GM18873 (cell line): Measurements from ENCODE around the gene THRSP.
"Not testable (repeated sequence)": the region's sequence is repeated elsewhere in the genome, so short reads cannot be mapped to it uniquely, and the experiment has no call there.

Source experiments
- ATAC-seq: cut with Tn5 transposase; IDR thresholded peaks from one replicate; pipeline ENCODE4 v1.9.1; 2021; ENCODE audit warnings: mild to moderate bottlenecking, moderate library complexity, moderate number of reproducible peaks; ENCODE audit not compliant: unreplicated experiment, low FRiP score

THRSP gene

GRCh38 chr11:78084506-78084905 lies 20.8 kb downstream of the THRSP start:
- not testable (repeated sequence) for ATAC-seq

DNA sequence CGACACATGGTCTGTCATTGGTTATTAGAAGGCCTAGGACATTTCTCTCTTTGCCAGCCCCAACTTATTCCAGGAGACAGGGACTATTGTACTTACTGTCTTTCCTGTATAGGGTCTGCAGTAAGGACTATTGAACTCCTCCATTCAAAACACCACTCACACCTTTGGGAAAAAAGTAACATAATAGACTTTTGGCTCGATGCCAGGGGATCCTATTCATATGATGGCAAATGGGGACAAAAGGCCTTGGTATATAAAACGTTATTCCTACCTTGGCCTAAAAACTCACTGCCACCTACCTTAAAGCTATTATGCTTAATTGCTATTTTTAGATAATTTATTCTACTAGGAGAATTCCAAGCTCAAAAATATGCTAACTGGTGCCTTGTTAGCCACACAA lies 22.3 kb downstream of the THRSP start:
- no peak for ATAC-seq

GRCh38 chr11:78086521-78087074 lies 22.9 kb downstream of the THRSP start:
- ATAC-seq = not testable (repeated sequence)

- no peak for ATAC-seq
Observed at GRCh38 chr11:78094250-78094649, 30.6 kb downstream of the THRSP start.

DNA sequence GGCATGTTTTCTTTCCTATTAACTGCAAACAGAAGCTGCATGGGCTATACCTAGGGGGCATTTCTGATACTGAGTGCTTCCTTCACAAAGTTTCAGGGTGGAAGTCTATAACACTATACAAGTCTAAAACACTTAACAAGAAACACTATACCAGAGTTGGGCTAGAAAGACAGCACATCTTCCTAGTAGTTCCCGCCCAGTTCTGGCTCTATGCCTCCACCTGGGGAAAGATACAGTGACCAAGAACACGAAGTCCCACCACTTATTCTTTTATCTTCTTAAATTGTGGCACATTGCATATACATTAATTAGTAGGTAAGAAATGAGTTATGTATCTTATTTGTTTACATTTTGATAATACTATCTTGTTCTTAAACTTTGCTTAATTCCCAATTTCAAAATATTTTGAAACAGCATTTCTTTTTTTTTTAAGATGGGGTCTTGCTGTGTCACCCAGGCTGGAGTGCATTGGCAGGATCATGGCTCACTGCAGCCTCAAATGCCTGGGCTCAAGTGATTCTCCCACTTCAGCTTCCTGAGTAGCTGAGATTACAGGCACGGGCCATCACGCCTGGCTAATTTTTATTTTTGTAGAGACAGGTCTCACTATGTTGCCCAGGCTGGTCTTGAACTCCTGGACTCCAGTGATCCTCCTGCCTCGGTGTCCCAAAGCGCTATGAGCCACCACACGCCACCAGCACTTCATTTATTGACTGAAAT lies 34.2 kb downstream of the THRSP start:
- ATAC-seq = no peak

- no peak for ATAC-seq
Observed at GRCh38 chr11:78099666-78100065, 36.0 kb downstream of the THRSP start.

GRCh38 chr11:78100261-78100660 lies 36.6 kb downstream of the THRSP start:
- ATAC-seq = no peak

- no peak for ATAC-seq
Observed at GRCh38 chr11:78100676-78101472, 37.2 kb downstream of the THRSP start.

DNA sequence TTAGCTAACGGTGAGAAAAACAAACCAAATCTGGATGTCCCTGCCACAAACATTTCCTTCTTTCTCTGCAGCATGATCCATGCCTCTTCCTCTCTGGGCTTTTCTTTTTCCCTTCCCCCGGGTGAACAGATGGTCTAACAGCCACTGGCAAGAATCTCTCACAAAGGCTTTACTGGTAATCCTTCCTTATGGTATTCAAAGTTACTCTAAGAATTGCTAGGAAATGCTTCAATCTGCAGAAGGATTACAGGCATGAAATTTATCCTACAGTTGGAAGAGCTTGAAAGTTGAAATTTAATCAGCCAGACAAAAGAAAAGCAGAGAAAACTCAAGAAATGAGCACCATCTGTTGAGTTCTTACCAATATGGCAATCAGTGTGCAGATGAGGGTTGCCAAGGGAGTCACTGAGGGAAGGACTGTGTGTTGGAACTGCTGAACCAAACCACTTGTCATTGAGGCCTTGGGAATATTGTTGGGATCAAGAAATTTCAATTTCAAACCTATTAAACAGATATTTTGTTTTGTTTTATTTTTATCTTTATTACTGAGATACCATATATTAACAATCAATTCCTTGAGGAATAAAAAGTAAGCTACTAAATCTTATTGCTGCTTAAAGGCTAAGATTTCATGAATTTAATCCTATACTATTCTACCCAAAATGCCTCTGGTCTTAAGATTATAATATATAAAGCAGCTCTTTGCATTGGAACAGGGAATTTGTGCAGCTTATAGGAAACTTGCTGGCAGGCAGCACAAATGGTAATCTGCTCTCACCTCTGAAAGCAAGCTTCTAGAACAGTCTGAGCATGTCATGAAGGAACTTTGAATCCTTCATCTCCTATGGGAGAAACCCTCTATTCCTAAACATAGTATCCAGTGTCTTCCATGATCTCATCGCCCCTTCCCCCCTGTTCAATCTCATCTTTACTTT lies 45.7 kb downstream of the THRSP start:
- ATAC-seq = no peak

DNA sequence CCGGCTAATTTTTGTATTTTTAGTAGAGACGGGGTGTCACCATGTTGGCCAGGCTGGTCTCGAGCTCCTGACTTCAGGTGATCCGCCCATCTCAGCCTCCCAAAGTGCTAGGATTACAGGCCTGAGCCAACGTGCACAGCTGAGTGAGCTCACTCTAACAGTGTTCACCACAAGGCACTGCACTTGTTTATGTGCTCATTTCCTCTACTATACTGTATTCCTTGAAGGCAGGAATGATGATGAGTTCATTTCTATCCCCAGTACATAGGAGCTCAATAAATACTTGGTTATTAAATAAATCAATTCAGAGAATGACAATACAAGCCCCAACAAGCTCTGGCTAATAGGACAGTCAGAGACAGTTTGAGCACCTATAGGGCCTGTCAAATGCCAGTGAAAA lies 46.7 kb downstream of the THRSP start:
- no peak for ATAC-seq

- no peak for ATAC-seq
Observed at GRCh38 chr11:78110830-78111229, 47.2 kb downstream of the THRSP start.

DNA sequence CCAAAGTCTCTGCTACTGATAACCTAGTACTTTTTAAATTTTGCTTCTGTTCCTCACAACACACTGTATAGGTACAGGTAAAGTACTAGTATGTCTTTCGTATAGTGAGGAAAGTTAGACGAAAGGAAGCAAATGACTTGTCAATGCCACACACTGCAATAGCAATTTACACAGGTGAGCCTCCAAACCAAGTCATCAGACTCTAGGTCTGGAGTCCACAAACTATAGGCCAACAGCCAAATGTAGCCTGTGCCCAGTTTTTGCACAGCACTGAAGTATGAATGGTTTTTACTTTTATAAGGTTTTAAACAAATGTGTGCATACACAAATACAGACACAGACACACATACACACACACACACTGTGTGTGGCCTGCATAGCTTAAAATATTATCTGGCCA lies 47.6 kb downstream of the THRSP start:
- ATAC-seq = no peak

DNA sequence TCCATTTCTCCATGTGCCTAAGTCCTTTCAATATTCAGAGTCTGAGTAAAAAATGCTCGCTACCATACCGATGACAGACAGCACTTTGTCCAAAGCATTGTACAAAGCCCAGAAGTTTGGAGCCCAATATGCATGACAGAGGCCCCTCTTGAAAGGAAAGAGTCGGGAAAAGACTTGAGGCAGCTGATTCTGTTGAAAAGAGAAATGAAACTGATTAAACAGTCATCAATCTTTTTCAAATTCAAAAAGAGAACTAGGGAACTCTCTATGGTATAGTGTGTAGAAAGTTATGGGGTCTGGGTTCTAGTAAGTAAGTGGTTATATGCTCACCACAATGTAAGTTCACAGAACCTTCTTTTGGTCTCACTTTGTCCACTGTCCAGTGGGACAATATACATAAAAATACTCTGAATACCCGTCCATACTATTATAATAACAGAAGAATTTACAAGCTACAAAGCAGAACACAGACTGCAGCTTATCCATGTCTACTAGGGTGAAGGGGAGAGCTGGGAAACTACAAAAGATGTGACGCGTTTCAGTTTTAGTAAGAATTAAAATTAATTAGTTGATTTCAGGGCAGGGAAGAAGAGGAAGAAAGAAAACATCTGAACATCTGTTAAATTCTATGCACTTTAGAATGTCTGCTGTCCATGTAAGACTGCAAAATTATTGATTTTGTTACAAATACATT lies 49.1 kb downstream of the THRSP start:
- ATAC-seq = no peak
